Lower leg skin (tissue), 4 donors: ENCODE results near the gene TSPOAP1. TPM values are rescaled to one million over a fixed set of nuclear protein-coding genes. Genes with fewer than 3 reads are reported as not detected.

ENCODE experiments used
- DNase-seq, 2 donors: peaks; one replicate each; pipeline ENCODE4 v3.0.0-alpha.2; 2019; ENCODE audit warnings: low spot score in 2 of 2
- H3K4me3 ChIP-seq: fragments of 200-600 bp; sonication (generic); 2 replicates; pipeline ENCODE4 v1.5.1; 2017; ENCODE audit warnings: mild to moderate bottlenecking, low read depth; ENCODE audit not compliant: poor library complexity, severe bottlenecking
- CTCF ChIP-seq, 3 donors: fragments of 450-650 bp; IDR thresholded peaks; one replicate each; pipeline ENCODE4 v1.5.1; 2016; ENCODE audit warnings: antibody characterized with exemption in 3 of 3, mild to moderate bottlenecking in 3 of 3, moderate library complexity in 2 of 3
- POLR2A ChIP-seq, 2 donors: fragments of 450-650 bp; IDR thresholded peaks; one replicate each; pipeline ENCODE4 v1.6.1; 2016 to 2017; ENCODE audit warnings: antibody characterized with exemption in 2 of 2, mild to moderate bottlenecking in 1 of 2, moderate library complexity in 1 of 2
- WGBS, 2 donors: methylation state at CpG; one replicate each; pipeline ENCODE4 v1.1.5; 2018; 5-methylcytosine and 5-hydroxymethylcytosine counted together
- intact Hi-C: fragments of 100-400 bp; cut with DNase I; formaldehyde crosslinking; loops from one replicate; pipeline ENCODE4 v1.15.0; 2023; ENCODE audit warnings: low total_unique reads
- total RNA-seq, 4 donors: library from RNA; depleted of rRNA; stranded (reverse); fragments of >200 nt; gene quantifications; one replicate each; pipeline ENCODE4 v1.1.0, GENCODE V29; 2016

Gene TSPOAP1
- total RNA-seq, 4 donors from 2014 or later = 8.2 to 18.3 (median 8.8) TPM

- DNase-seq = peak in 1 of 2 donors; percentile 73
- WGBS, 2 donors = 37 to 44% methylated on average over 2 of the region's 2 CpGs
- no peak overlapping the region for H3K4me3 ChIP-seq
- no peak for TF ChIP-seq CTCF (IDR thresholded peaks at IDR 0.05)
- no peak for TF ChIP-seq POLR2A (IDR thresholded peaks at IDR 0.05)
- intact Hi-C loops = no loop called here
Measured at GRCh38 chr17:58289869-58290268, 38.7 kb downstream of the TSPOAP1 start.

DNA sequence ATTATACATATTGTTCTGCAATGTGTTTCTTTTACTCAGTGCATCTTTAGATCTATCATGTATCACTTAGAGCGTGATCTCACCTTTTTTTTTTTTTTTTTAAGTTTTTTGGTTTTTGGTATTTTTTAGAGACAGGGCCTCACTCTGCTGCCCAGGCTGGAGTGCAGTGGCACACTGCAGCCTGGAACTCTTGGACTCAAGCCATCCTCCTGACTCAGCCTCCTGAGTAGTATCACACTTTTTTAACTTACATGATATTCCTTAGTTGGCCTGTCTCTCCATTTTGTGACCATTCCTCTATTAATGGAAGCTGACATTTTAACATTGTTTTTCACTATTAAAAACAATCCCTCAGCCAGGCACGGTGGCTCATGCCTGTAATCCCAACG, 43.2 kb downstream of the TSPOAP1 start:
- no peak for DNase-seq
- intact Hi-C loops = no loop called here
- no peak overlapping the region for H3K4me3 ChIP-seq
- no peak for TF ChIP-seq POLR2A (IDR thresholded peaks at IDR 0.05)
- no peak for TF ChIP-seq CTCF (IDR thresholded peaks at IDR 0.05)
- 90 to 93% methylated on average over 3 of the region's 3 CpGs for WGBS, 2 donors

DNA sequence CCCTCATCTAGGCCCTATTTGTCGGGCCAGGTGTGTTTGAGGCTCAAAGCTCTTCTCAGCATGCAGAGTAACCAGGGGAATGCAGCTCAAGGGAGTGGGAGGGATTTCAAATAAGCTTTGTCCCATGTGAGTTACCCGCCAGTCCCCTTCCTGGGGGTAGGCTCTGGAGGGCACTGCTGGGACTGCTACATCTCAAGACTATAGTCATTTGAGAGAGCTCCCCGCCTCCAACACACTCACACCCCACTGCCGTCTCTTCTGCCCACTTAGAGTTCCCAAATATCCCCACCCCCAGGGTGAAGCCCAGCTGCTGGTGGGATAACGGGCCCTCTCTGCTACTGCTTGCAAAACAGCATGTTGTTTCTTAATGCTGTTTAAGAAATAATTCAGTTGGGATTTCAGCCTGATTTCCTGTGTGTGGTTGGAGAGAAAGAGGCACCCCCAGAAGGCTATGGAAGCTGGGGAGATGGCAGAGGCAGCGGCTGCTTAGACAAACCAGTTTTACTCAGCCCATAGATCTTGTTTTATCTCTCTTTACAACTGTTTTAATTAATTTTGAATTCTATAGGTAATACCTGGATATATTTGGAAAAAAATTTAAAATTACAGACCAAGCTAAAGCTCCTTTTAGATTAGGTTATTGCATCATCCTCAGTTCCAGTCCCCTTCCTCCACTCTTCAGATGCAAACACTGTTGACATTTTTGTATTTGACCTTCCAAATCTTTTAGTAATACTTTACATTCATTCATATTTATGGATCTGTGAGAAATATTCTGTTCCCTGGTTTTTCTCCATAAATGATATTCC, 43.8 kb downstream of the TSPOAP1 start:
- TF ChIP-seq POLR2A (IDR thresholded peaks at IDR 0.05) (no peak), CTCF (IDR thresholded peaks at IDR 0.05) (no peak)
- intact Hi-C loops = no loop called here
- WGBS, 2 donors = 47 to 57% methylated on average over 6 of the region's 6 CpGs
- no peak for DNase-seq
- no peak overlapping the region for H3K4me3 ChIP-seq

GRCh38 chr17:58283674-58284612, 44.7 kb downstream of the TSPOAP1 start:
- TF ChIP-seq POLR2A (IDR thresholded peaks at IDR 0.05) (no peak), CTCF (IDR thresholded peaks at IDR 0.05) (no peak)
- no peak for DNase-seq
- no peak overlapping the region for H3K4me3 ChIP-seq
- 68 to 70% methylated on average over 11 to 12 of the region's 12 CpGs for WGBS, 2 donors
- intact Hi-C loops = no loop called here

- WGBS, 2 donors = 85 to 88% methylated on average over 6 of the region's 6 CpGs
- DNase-seq = no peak
- TF ChIP-seq POLR2A (IDR thresholded peaks at IDR 0.05) (no peak), CTCF (IDR thresholded peaks at IDR 0.05) (no peak)
- intact Hi-C loops = no loop called here
- no peak overlapping the region for H3K4me3 ChIP-seq
Measured at GRCh38 chr17:58282442-58282841, 46.2 kb downstream of the TSPOAP1 start.
